ENCODE results near the gene DAPK3.

DNA sequence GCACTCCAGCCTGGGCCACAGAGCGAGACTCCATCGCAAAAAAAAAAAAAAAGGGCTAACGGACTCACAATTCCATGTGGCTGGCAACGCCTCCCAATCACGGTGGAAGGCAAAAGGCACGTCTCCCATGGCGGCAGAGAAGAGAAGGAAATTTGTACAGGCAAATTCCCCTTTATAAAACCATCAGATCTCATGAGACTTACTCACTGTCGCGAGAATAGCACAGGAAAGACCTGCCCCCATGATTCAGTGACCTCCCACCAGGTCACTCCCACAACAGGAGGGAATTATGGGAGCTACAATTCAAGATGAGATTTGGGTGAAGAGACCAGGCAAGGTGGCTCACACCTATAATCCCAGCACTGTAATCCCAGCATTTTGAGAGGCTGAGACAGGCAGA lies 56.7 kb downstream of the DAPK3 start:
- TF ChIP-seq ZNF768 (tag by site-specific recombination; IDR thresholded peaks at IDR 0.05): no peak
- no peak for TF ChIP-seq ZNF19 (tag by site-specific recombination; IDR thresholded peaks at IDR 0.05; ENCODE audit: low read depth)
- TF ChIP-seq, protein P1, sequence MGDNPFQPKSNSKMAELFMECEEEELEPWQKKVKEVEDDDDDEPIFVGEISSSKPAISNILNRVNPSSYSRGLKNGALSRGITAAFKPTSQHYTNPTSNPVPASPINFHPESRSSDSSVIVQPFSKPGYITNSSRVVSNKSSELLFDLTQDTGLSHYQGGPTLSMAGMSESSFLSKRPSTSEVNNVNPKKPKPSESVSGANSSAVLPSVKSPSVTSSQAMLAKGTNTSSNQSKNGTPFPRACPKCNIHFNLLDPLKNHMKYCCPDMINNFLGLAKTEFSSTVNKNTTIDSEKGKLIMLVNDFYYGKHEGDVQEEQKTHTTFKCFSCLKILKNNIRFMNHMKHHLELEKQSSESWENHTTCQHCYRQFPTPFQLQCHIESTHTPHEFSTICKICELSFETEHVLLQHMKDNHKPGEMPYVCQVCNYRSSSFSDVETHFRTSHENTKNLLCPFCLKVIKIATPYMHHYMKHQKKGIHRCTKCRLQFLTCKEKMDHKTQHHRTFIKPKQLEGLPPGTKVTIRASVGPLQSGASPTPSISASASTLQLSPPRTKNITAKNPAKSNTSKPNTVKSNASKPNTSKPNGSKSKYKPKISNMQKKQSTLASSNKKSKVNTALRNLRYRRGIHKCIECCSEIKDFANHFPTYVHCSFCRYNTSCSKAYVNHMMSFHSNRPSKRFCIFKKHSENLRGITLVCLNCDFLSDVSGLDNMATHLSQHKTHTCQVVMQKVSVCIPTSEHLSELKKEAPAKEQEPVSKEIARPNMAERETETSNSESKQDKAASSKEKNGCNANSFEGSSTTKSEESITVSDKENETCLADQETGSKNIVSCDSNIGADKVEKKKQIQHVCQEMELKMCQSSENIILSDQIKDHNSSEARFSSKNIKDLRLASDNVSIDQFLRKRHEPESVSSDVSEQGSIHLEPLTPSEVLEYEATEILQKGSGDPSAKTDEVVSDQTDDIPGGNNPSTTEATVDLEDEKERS (tag by site-specific recombination; IDR thresholded peaks at IDR 0.05): no peak
- TF ChIP-seq ZNF785 (tag by site-specific recombination; IDR thresholded peaks at IDR 0.05): no peak
- TF ChIP-seq ZNF23 (tag by site-specific recombination; IDR thresholded peaks at IDR 0.05; ENCODE audit: borderline replicate concordance): no peak
- TF ChIP-seq, protein P2, sequence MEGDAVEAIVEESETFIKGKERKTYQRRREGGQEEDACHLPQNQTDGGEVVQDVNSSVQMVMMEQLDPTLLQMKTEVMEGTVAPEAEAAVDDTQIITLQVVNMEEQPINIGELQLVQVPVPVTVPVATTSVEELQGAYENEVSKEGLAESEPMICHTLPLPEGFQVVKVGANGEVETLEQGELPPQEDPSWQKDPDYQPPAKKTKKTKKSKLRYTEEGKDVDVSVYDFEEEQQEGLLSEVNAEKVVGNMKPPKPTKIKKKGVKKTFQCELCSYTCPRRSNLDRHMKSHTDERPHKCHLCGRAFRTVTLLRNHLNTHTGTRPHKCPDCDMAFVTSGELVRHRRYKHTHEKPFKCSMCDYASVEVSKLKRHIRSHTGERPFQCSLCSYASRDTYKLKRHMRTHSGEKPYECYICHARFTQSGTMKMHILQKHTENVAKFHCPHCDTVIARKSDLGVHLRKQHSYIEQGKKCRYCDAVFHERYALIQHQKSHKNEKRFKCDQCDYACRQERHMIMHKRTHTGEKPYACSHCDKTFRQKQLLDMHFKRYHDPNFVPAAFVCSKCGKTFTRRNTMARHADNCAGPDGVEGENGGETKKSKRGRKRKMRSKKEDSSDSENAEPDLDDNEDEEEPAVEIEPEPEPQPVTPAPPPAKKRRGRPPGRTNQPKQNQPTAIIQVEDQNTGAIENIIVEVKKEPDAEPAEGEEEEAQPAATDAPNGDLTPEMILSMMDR (tag by site-specific recombination; IDR thresholded peaks at IDR 0.05): no peak
- no peak for TF ChIP-seq YY1 (tag by site-specific recombination; IDR thresholded peaks at IDR 0.05)
- no peak for TF ChIP-seq ZNF624 (tag by site-specific recombination; IDR thresholded peaks at IDR 0.05)
- TF ChIP-seq ZBTB1 (tag by site-specific recombination; IDR thresholded peaks at IDR 0.05): no peak
